C4-2B (cell line): Measurements from ENCODE around the gene FAM120B.

Source experiments
- CTCF ChIP-seq: fragments of 450-650 bp; conservative IDR thresholded peaks from 2 replicates; pipeline ENCODE4 v1.5.1; 2017; ENCODE audit warnings: mild to moderate bottlenecking
- ZFX ChIP-seq: fragments of 450-650 bp; IDR thresholded peaks from 2 replicates; pipeline ENCODE4 v1.6.1; 2017

- no peak for TF ChIP-seq CTCF
- TF ChIP-seq ZFX = no peak
These were observed 12.2 kb upstream of the FAM120B start for GRCh38 chr6:170294298-170294730.
